ENCODE data around the gene TNRC6C. TPM values are rescaled to one million over a fixed set of nuclear protein-coding genes. Genes with fewer than 3 reads are reported as not detected.
A peak's percentile ranks its signal among the peaks of the same experiment; 100 is the strongest.

The TNRC6C gene
- total and polyA plus RNA-seq, 2 donors = 11.8 to 12.0 TPM

- Histone ChIP-seq H3K36me3 (ENCODE audit: control insufficient read depth in 2 of 2, insufficient read depth in 2 of 2, low read length in 1 of 2) (peaks cover 30 to 77% of the 10 kb centered on the region in 2 donors), H3K9me3 (ENCODE audit: control insufficient read depth in 2 of 2, insufficient read depth in 1 of 2, low read length in 1 of 2) (no peaks in the 10 kb centered on the region), H3K4me1 (ENCODE audit: control insufficient read depth in 2 of 2, insufficient read depth in 2 of 2, low read length in 2 of 2) (peaks cover 0 to 9% of the 10 kb centered on the region in 2 donors), H3K27me3 (ENCODE audit: control insufficient read depth in 2 of 2, insufficient read depth in 1 of 2, low read length in 1 of 2) (no peaks in the 10 kb centered on the region), H3K27ac (ENCODE audit: low read depth in 1 of 2, low read length in 1 of 2) (no peak overlapping the region), H3K4me3 (ENCODE audit: low read length in 2 of 2) (no peak overlapping the region)
- WGBS = 96% methylated on average over 5 of the region's 5 CpGs
- DNase-seq (ENCODE audit: low read depth in 6 of 9, low spot score in 9 of 9) = no peak
These were observed 56.1 kb downstream of the TNRC6C start for GRCh38 chr17:78014646-78015045.

GRCh38 chr17:78016852-78017251 is 58.3 kb downstream of the TNRC6C start:
- Histone ChIP-seq H3K36me3 (ENCODE audit: control insufficient read depth in 2 of 2, insufficient read depth in 2 of 2, low read length in 1 of 2) (peaks cover 37 to 80% of the 10 kb centered on the region in 2 donors), H3K27me3 (ENCODE audit: control insufficient read depth in 2 of 2, insufficient read depth in 1 of 2, low read length in 1 of 2) (no peaks in the 10 kb centered on the region), H3K9me3 (ENCODE audit: control insufficient read depth in 2 of 2, insufficient read depth in 1 of 2, low read length in 1 of 2) (no peaks in the 10 kb centered on the region), H3K27ac (ENCODE audit: low read depth in 1 of 2, low read length in 1 of 2) (no peak overlapping the region), H3K4me3 (ENCODE audit: low read length in 2 of 2) (no peak overlapping the region), H3K4me1 (ENCODE audit: control insufficient read depth in 2 of 2, insufficient read depth in 2 of 2, low read length in 2 of 2) (peaks cover 0 to 13% of the 10 kb centered on the region in 2 donors)
- whole genome bisulfite sequencing = 96% methylated on average over 1 of the region's 1 CpG
- DNase-seq (ENCODE audit: low read depth in 6 of 9, low spot score in 9 of 9) = no peak

- no peaks in the 10 kb centered on the region for H3K9me3 ChIP-seq (ENCODE audit: control insufficient read depth in 2 of 2, insufficient read depth in 1 of 2, low read length in 1 of 2)
- peak in 5 of 9 donors; percentile 25 to 64 (median 38) for DNase-seq (ENCODE audit: low read depth in 6 of 9, low spot score in 9 of 9)
- H3K4me3 ChIP-seq (ENCODE audit: low read length in 2 of 2) = no peak overlapping the region
- H3K36me3 ChIP-seq (ENCODE audit: control insufficient read depth in 2 of 2, insufficient read depth in 2 of 2, low read length in 1 of 2) = peaks cover 40 to 74% of the 10 kb centered on the region in 2 donors
- peaks cover 0 to 6% of the 10 kb centered on the region in 2 donors for H3K4me1 ChIP-seq (ENCODE audit: control insufficient read depth in 2 of 2, insufficient read depth in 2 of 2, low read length in 2 of 2)
- H3K27ac ChIP-seq (ENCODE audit: low read depth in 1 of 2, low read length in 1 of 2) = no peak overlapping the region
- no peaks in the 10 kb centered on the region for H3K27me3 ChIP-seq (ENCODE audit: control insufficient read depth in 2 of 2, insufficient read depth in 1 of 2, low read length in 1 of 2)
These were observed 61.0 kb downstream of the TNRC6C start for GRCh38 chr17:78019367-78019975.

GRCh38 chr17:78019976-78020716 is 61.6 kb downstream of the TNRC6C start:
- Histone ChIP-seq H3K36me3 (ENCODE audit: control insufficient read depth in 2 of 2, insufficient read depth in 2 of 2, low read length in 1 of 2) (peaks cover 41 to 72% of the 10 kb centered on the region in 2 donors), H3K4me3 (ENCODE audit: low read length in 2 of 2) (no peak overlapping the region), H3K9me3 (ENCODE audit: control insufficient read depth in 2 of 2, insufficient read depth in 1 of 2, low read length in 1 of 2) (no peaks in the 10 kb centered on the region), H3K27me3 (ENCODE audit: control insufficient read depth in 2 of 2, insufficient read depth in 1 of 2, low read length in 1 of 2) (no peaks in the 10 kb centered on the region), H3K4me1 (ENCODE audit: control insufficient read depth in 2 of 2, insufficient read depth in 2 of 2, low read length in 2 of 2) (peaks cover 0 to 6% of the 10 kb centered on the region in 2 donors), H3K27ac (ENCODE audit: low read depth in 1 of 2, low read length in 1 of 2) (peak overlapping the region in 1 of 2 donors; percentile 18)
- no peak for DNase-seq (ENCODE audit: low read depth in 6 of 9, low spot score in 9 of 9)
- WGBS = 93% methylated on average over 6 of the region's 6 CpGs

GRCh38 chr17:78020717-78021108 is 62.2 kb downstream of the TNRC6C start:
- 92% methylated on average over 1 of the region's 1 CpG for WGBS
- H3K4me1 ChIP-seq (ENCODE audit: control insufficient read depth in 2 of 2, insufficient read depth in 2 of 2, low read length in 2 of 2) = peaks cover 0 to 6% of the 10 kb centered on the region in 2 donors
- no peaks in the 10 kb centered on the region for H3K27me3 ChIP-seq (ENCODE audit: control insufficient read depth in 2 of 2, insufficient read depth in 1 of 2, low read length in 1 of 2)
- H3K4me3 ChIP-seq (ENCODE audit: low read length in 2 of 2) = no peak overlapping the region
- DNase-seq (ENCODE audit: low read depth in 6 of 9, low spot score in 9 of 9) = no peak
- H3K36me3 ChIP-seq (ENCODE audit: control insufficient read depth in 2 of 2, insufficient read depth in 2 of 2, low read length in 1 of 2) = peaks cover 41 to 70% of the 10 kb centered on the region in 2 donors
- no peak overlapping the region for H3K27ac ChIP-seq (ENCODE audit: low read depth in 1 of 2, low read length in 1 of 2)
- H3K9me3 ChIP-seq (ENCODE audit: control insufficient read depth in 2 of 2, insufficient read depth in 1 of 2, low read length in 1 of 2) = no peaks in the 10 kb centered on the region

GRCh38 chr17:78022425-78022824 is 63.9 kb downstream of the TNRC6C start:
- peaks cover 33 to 69% of the 10 kb centered on the region in 2 donors for H3K36me3 ChIP-seq (ENCODE audit: control insufficient read depth in 2 of 2, insufficient read depth in 2 of 2, low read length in 1 of 2)
- H3K27ac ChIP-seq (ENCODE audit: low read depth in 1 of 2, low read length in 1 of 2) = no peak overlapping the region
- DNase-seq (ENCODE audit: low read depth in 6 of 9, low spot score in 9 of 9) = no peak
- no peaks in the 10 kb centered on the region for H3K9me3 ChIP-seq (ENCODE audit: control insufficient read depth in 2 of 2, insufficient read depth in 1 of 2, low read length in 1 of 2)
- H3K4me3 ChIP-seq (ENCODE audit: low read length in 2 of 2) = no peak overlapping the region
- no peaks in the 10 kb centered on the region for H3K27me3 ChIP-seq (ENCODE audit: control insufficient read depth in 2 of 2, insufficient read depth in 1 of 2, low read length in 1 of 2)
- peaks cover 0 to 6% of the 10 kb centered on the region in 2 donors for H3K4me1 ChIP-seq (ENCODE audit: control insufficient read depth in 2 of 2, insufficient read depth in 2 of 2, low read length in 2 of 2)
- WGBS = 96% methylated on average over 2 of the region's 2 CpGs

- Histone ChIP-seq H3K4me3 (ENCODE audit: low read length in 2 of 2) (no peak overlapping the region), H3K27me3 (ENCODE audit: control insufficient read depth in 2 of 2, insufficient read depth in 1 of 2, low read length in 1 of 2) (no peaks in the 10 kb centered on the region), H3K4me1 (ENCODE audit: control insufficient read depth in 2 of 2, insufficient read depth in 2 of 2, low read length in 2 of 2) (peaks cover 0 to 6% of the 10 kb centered on the region in 2 donors), H3K36me3 (ENCODE audit: control insufficient read depth in 2 of 2, insufficient read depth in 2 of 2, low read length in 1 of 2) (peaks cover 36 to 70% of the 10 kb centered on the region in 2 donors), H3K9me3 (ENCODE audit: control insufficient read depth in 2 of 2, insufficient read depth in 1 of 2, low read length in 1 of 2) (no peaks in the 10 kb centered on the region), H3K27ac (ENCODE audit: low read depth in 1 of 2, low read length in 1 of 2) (no peak overlapping the region)
- WGBS = 97% methylated on average over 5 of the region's 5 CpGs
- no peak for DNase-seq (ENCODE audit: low read depth in 6 of 9, low spot score in 9 of 9)
These were observed 64.5 kb downstream of the TNRC6C start for GRCh38 chr17:78023042-78023441.

GRCh38 chr17:78026381-78026780 is 67.9 kb downstream of the TNRC6C start:
- H3K4me1 ChIP-seq (ENCODE audit: control insufficient read depth in 2 of 2, insufficient read depth in 2 of 2, low read length in 2 of 2) = peaks cover 0 to 3% of the 10 kb centered on the region in 2 donors
- no peak overlapping the region for H3K4me3 ChIP-seq (ENCODE audit: low read length in 2 of 2)
- no peaks in the 10 kb centered on the region for H3K27me3 ChIP-seq (ENCODE audit: control insufficient read depth in 2 of 2, insufficient read depth in 1 of 2, low read length in 1 of 2)
- no peak overlapping the region for H3K27ac ChIP-seq (ENCODE audit: low read depth in 1 of 2, low read length in 1 of 2)
- over 99% methylated on average over 2 of the region's 2 CpGs for WGBS
- no peak for DNase-seq (ENCODE audit: low read depth in 6 of 9, low spot score in 9 of 9)
- no peaks in the 10 kb centered on the region for H3K9me3 ChIP-seq (ENCODE audit: control insufficient read depth in 2 of 2, insufficient read depth in 1 of 2, low read length in 1 of 2)
- H3K36me3 ChIP-seq (ENCODE audit: control insufficient read depth in 2 of 2, insufficient read depth in 2 of 2, low read length in 1 of 2) = peaks cover 27 to 75% of the 10 kb centered on the region in 2 donors

GRCh38 chr17:78027121-78027520 is 68.6 kb downstream of the TNRC6C start:
- no peak for DNase-seq (ENCODE audit: low read depth in 6 of 9, low spot score in 9 of 9)
- Histone ChIP-seq H3K9me3 (ENCODE audit: control insufficient read depth in 2 of 2, insufficient read depth in 1 of 2, low read length in 1 of 2) (no peaks in the 10 kb centered on the region), H3K27me3 (ENCODE audit: control insufficient read depth in 2 of 2, insufficient read depth in 1 of 2, low read length in 1 of 2) (no peaks in the 10 kb centered on the region), H3K4me3 (ENCODE audit: low read length in 2 of 2) (no peak overlapping the region), H3K4me1 (ENCODE audit: control insufficient read depth in 2 of 2, insufficient read depth in 2 of 2, low read length in 2 of 2) (peaks cover 0 to 3% of the 10 kb centered on the region in 2 donors), H3K27ac (ENCODE audit: low read depth in 1 of 2, low read length in 1 of 2) (no peak overlapping the region), H3K36me3 (ENCODE audit: control insufficient read depth in 2 of 2, insufficient read depth in 2 of 2, low read length in 1 of 2) (peaks cover 33 to 78% of the 10 kb centered on the region in 2 donors)
- 100% methylated on average over 2 of the region's 2 CpGs for whole genome bisulfite sequencing

All from thymus (tissue), 11 donors.